ENCODE data around the gene NCF2. TPM values are rescaled to one million over a fixed set of nuclear protein-coding genes. Genes with fewer than 3 reads are reported as not detected.
"Not testable (repeated sequence)": the region's sequence is repeated elsewhere in the genome, so short reads cannot be mapped to it uniquely, and the experiment has no call there.

NCF2 gene
- total RNA-seq, 4 donors from 2014 or later: 20.4 to 85.0 (median 44.4) TPM

- ATAC-seq (ENCODE audit: low FRiP score): peak; percentile 19
- no peak for TF ChIP-seq CTCF (IDR thresholded peaks at IDR 0.05)
- DNase-seq (ENCODE audit: low spot score): peak; percentile 29
Observed at GRCh38 chr1:183635099-183635605, 44.9 kb upstream of the NCF2 start.

- no peak for ATAC-seq (ENCODE audit: low FRiP score)
- no peak for DNase-seq (ENCODE audit: low spot score)
- TF ChIP-seq CTCF (IDR thresholded peaks at IDR 0.05): no peak
Observed at GRCh38 chr1:183634429-183635065, 44.3 kb upstream of the NCF2 start.

GRCh38 chr1:183633676-183634343 lies 43.6 kb upstream of the NCF2 start:
- no peak for DNase-seq (ENCODE audit: low spot score)
- TF ChIP-seq CTCF (IDR thresholded peaks at IDR 0.05): no peak
- ATAC-seq (ENCODE audit: low FRiP score): no peak

- ATAC-seq (ENCODE audit: low FRiP score) (no peak), DNase-seq (ENCODE audit: low spot score) (no peak)
- TF ChIP-seq CTCF (IDR thresholded peaks at IDR 0.05): no peak
Observed at GRCh38 chr1:183632964-183633363, 42.7 kb upstream of the NCF2 start.

GRCh38 chr1:183632114-183632513 lies 41.9 kb upstream of the NCF2 start:
- no peak for DNase-seq (ENCODE audit: low spot score)
- TF ChIP-seq CTCF (IDR thresholded peaks at IDR 0.05): no peak
- no peak for ATAC-seq (ENCODE audit: low FRiP score)

GRCh38 chr1:183630748-183631147 lies 40.5 kb upstream of the NCF2 start:
- ATAC-seq (ENCODE audit: low FRiP score): peak; percentile 34
- no peak for TF ChIP-seq CTCF (IDR thresholded peaks at IDR 0.05)
- DNase-seq (ENCODE audit: low spot score): no peak

- ATAC-seq (ENCODE audit: low FRiP score): no peak
- TF ChIP-seq CTCF (IDR thresholded peaks at IDR 0.05): no peak
- no peak for DNase-seq (ENCODE audit: low spot score)
Observed at GRCh38 chr1:183628537-183628936, 38.3 kb upstream of the NCF2 start.

GRCh38 chr1:183626236-183626635 lies 36.0 kb upstream of the NCF2 start:
- ATAC-seq (ENCODE audit: low FRiP score); DNase-seq (ENCODE audit: low spot score): not testable (repeated sequence)
